ENCODE data around the gene MARCHF10.

DNA sequence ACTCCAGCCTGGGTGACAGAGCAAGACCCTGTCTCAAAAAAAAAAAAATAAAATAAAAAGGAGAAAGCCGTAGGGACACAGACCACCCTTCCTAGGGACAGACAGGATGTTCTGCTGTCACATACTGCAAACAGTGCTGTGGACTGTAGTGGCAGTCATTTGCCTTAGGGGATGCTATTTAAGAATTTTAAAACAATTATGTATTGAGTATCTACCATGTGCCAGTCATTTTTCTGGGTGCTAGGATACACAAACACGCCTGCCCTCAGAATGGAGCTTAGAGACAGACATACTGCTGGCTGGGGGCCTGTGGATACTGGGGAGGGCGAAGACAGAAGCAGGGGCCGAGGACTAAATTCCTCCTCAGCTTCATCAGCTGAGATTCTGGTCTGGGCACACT, 135.2 kb downstream of the MARCHF10 start:
- TF ChIP-seq, protein P1, sequence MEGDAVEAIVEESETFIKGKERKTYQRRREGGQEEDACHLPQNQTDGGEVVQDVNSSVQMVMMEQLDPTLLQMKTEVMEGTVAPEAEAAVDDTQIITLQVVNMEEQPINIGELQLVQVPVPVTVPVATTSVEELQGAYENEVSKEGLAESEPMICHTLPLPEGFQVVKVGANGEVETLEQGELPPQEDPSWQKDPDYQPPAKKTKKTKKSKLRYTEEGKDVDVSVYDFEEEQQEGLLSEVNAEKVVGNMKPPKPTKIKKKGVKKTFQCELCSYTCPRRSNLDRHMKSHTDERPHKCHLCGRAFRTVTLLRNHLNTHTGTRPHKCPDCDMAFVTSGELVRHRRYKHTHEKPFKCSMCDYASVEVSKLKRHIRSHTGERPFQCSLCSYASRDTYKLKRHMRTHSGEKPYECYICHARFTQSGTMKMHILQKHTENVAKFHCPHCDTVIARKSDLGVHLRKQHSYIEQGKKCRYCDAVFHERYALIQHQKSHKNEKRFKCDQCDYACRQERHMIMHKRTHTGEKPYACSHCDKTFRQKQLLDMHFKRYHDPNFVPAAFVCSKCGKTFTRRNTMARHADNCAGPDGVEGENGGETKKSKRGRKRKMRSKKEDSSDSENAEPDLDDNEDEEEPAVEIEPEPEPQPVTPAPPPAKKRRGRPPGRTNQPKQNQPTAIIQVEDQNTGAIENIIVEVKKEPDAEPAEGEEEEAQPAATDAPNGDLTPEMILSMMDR (IDR thresholded peaks at IDR 0.05): no peak
- TF ChIP-seq POLR2A (IDR thresholded peaks at IDR 0.05; ENCODE audit: low read depth): no peak
- no peak for TF ChIP-seq EP300 (IDR thresholded peaks at IDR 0.05)
